Measurements from ENCODE around the gene ASXL1.

DNA sequence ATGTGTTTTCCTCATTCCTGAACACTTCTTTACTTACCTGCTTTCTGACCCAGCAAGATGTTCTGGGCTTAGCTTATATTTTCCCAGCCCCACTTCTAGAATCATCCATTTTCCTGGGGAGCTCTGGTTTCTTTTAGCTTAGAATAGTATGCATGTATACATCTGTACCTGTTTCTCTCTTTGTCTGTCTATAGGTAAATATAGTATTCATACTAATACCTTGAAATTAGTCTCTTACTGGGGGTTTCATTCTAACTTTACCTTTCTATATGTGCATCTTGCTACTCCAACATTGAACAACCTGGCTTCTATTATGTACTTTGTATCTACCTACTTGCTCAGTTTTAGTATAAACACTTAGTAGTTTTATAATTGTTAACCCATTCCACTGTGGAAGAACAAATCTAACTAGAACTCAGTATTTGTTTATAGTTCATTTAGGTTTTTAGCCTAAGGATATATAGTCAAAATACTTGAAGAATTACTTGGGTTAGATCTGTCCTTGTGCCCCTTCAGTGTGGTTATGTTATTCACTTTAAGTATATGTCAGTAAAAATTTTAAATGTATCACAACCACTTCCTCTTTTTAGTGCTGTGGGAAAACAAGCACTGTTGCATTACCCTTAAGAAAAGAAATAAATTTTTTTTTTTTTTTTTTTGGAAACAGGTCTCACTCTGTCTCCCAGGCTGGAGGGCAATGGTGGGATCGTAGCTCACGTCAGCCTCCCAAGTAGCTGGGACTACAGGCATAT is 54.0 kb downstream of the ASXL1 start:
- TF ChIP-seq, protein P1, sequence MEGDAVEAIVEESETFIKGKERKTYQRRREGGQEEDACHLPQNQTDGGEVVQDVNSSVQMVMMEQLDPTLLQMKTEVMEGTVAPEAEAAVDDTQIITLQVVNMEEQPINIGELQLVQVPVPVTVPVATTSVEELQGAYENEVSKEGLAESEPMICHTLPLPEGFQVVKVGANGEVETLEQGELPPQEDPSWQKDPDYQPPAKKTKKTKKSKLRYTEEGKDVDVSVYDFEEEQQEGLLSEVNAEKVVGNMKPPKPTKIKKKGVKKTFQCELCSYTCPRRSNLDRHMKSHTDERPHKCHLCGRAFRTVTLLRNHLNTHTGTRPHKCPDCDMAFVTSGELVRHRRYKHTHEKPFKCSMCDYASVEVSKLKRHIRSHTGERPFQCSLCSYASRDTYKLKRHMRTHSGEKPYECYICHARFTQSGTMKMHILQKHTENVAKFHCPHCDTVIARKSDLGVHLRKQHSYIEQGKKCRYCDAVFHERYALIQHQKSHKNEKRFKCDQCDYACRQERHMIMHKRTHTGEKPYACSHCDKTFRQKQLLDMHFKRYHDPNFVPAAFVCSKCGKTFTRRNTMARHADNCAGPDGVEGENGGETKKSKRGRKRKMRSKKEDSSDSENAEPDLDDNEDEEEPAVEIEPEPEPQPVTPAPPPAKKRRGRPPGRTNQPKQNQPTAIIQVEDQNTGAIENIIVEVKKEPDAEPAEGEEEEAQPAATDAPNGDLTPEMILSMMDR (IDR thresholded peaks at IDR 0.05 in 2 of 3, conservative IDR thresholded peaks at IDR 0.05 in 1 of 3; ENCODE audit: borderline replicate concordance in 1 of 3, insufficient read depth in 1 of 3, low read depth in 2 of 3, low read length in 2 of 3): no peak
- TF ChIP-seq POLR2A (IDR thresholded peaks at IDR 0.05; ENCODE audit: borderline replicate concordance, extremely low read depth, insufficient read depth, insufficient read length): no peak
- no peak for TF ChIP-seq RAD21 (IDR thresholded peaks at IDR 0.05; ENCODE audit: low read depth)
- TF ChIP-seq SIN3A (IDR thresholded peaks at IDR 0.05; ENCODE audit: low read depth): no peak
- TF ChIP-seq CEBPB (IDR thresholded peaks at IDR 0.05; ENCODE audit: low read depth): no peak
- TF ChIP-seq SRF (IDR thresholded peaks at IDR 0.05; ENCODE audit: low read depth): no peak
- no peak for TF ChIP-seq ELF1 (IDR thresholded peaks at IDR 0.05; ENCODE audit: borderline replicate concordance, low read depth)
